IMR-90 (cell line): ENCODE measurements around the gene MTHFSD. TPM values are rescaled to one million over a fixed set of nuclear protein-coding genes. Genes with fewer than 3 reads are reported as not detected.

Source experiments
- ATAC-seq: fragments of 200-7000 bp; cut with Tn5 transposase; 2 replicates; pipeline ENCODE4 v1.9.1; 2020; ENCODE audit warnings: low read depth, mild to moderate bottlenecking, moderate library complexity
- BruUV-seq: library from RNA; stranded (reverse); fragments of 400-500 nt; replicated peaks from 2 replicates; lab custom pipeline; 2021; lab: Mats Ljungman, UMichigan
- CTCF ChIA-PET: fragments of 300-600 bp; formaldehyde crosslinking; extraction: SDS; loops from one replicate; lab custom pipeline; 2021; ENCODE audit warnings: antibody characterized with exemption; lab: Yijun Ruan, JAX
- POLR2A ChIA-PET: fragments of 300-600 bp; sonication (Branson Sonifier 250); formaldehyde crosslinking; loops from one replicate; lab custom pipeline; 2022; ENCODE audit warnings: antibody characterized with exemption; ENCODE audit not compliant: unreplicated experiment; lab: Charles Lee
- DNase-seq: peaks from one replicate; pipeline ENCODE4 v3.0.0; 2013
- H2AFZ ChIP-seq: replicated peaks from 2 replicates; pipeline ENCODE3; 2013; ENCODE audit warnings: low read length, mild to moderate bottlenecking; ENCODE audit not compliant: poor library complexity
- H2AK5ac ChIP-seq: 2 replicates; pipeline ENCODE4 v1.6.1; 2013; ENCODE audit warnings: low read depth, low read length, inconsistent platforms
- H2AK9ac ChIP-seq: replicated peaks from 2 replicates; pipeline ENCODE3; 2013; ENCODE audit warnings: mild to moderate bottlenecking, low read depth, low read length, moderate library complexity; ENCODE audit not compliant: poor library complexity
- H2BK120ac ChIP-seq: 2 replicates; pipeline ENCODE4 v1.6.1; 2013; ENCODE audit warnings: low read depth, low read length, inconsistent platforms
- H2BK15ac ChIP-seq: 3 replicates; pipeline ENCODE4 v1.6.1; 2013; ENCODE audit warnings: low read depth, low read length, inconsistent platforms
- H2BK20ac ChIP-seq: 2 replicates; pipeline ENCODE4 v1.6.1; 2013; ENCODE audit warnings: low read depth, mild to moderate bottlenecking, inconsistent platforms, low read length, moderate library complexity
- H2BK5ac ChIP-seq: 2 replicates; pipeline ENCODE4 v1.6.1; 2013; ENCODE audit warnings: mild to moderate bottlenecking, low read depth, low read length, inconsistent platforms; ENCODE audit not compliant: poor library complexity, severe bottlenecking
- H3K14ac ChIP-seq: replicated peaks from 2 replicates; pipeline ENCODE4 v1.6.1; 2013; ENCODE audit warnings: low read depth, low read length, inconsistent platforms
- H3K18ac ChIP-seq: 2 replicates; pipeline ENCODE4 v1.6.1; 2013; ENCODE audit warnings: low read depth, low read length, control low read depth
- H3K23ac ChIP-seq: 2 replicates; pipeline ENCODE4 v1.6.1; 2013; ENCODE audit warnings: low read depth, low read length, inconsistent platforms
- H3K27ac ChIP-seq: 2 replicates; pipeline ENCODE4 v1.5.1; 2013; ENCODE audit warnings: mild to moderate bottlenecking, control low read depth, low read length; ENCODE audit not compliant: insufficient read depth
- H3K27me3 ChIP-seq: 2 replicates; pipeline ENCODE4 v1.6.1; 2013; ENCODE audit warnings: low read length; ENCODE audit not compliant: control insufficient read depth, insufficient read depth
- H3K36me3 ChIP-seq: 2 replicates; pipeline ENCODE4 v1.6.1; 2013; ENCODE audit warnings: low read length, mixed read lengths; ENCODE audit not compliant: control insufficient read depth, insufficient read depth
- H3K4ac ChIP-seq: 2 replicates; pipeline ENCODE4 v1.6.1; 2013; ENCODE audit warnings: low read depth, low read length, inconsistent platforms
- H3K4me1 ChIP-seq: 2 replicates; pipeline ENCODE4 v1.6.1; 2013; ENCODE audit warnings: low read length, mixed read lengths; ENCODE audit not compliant: control insufficient read depth, insufficient read depth
- H3K4me2 ChIP-seq: 2 replicates; pipeline ENCODE4 v1.6.1; 2013; ENCODE audit warnings: low read depth, mild to moderate bottlenecking, control low read depth, low read length, moderate library complexity
- H3K4me3 ChIP-seq: 2 replicates; pipeline ENCODE4 v1.5.1; 2013; ENCODE audit warnings: low read depth, mild to moderate bottlenecking, control low read depth, low read length, moderate library complexity; ENCODE audit not compliant: insufficient read depth
- H3K56ac ChIP-seq: 2 replicates; pipeline ENCODE4 v1.6.1; 2013; ENCODE audit warnings: low read length, inconsistent platforms; ENCODE audit not compliant: insufficient read depth; ENCODE audit errors: extremely low read depth
- H3K79me1 ChIP-seq, 2 experiments: 2 replicates each; pipeline ENCODE4 v1.6.1; 2013; ENCODE audit warnings: low read length in 2 of 2, inconsistent platforms in 1 of 2, low read depth in 1 of 2
- H3K9ac ChIP-seq: 2 replicates; pipeline ENCODE4 v1.6.1; 2013; ENCODE audit warnings: low read depth, low read length, control low read depth
- H3K9me1 ChIP-seq: 2 replicates; pipeline ENCODE4 v1.6.1; 2013; ENCODE audit warnings: low read length, inconsistent platforms; ENCODE audit not compliant: insufficient read depth
- H3K9me3 ChIP-seq: 2 replicates; pipeline ENCODE4 v1.6.1; 2013; ENCODE audit warnings: low read length; ENCODE audit not compliant: control insufficient read depth, insufficient read depth
- H4K20me1 ChIP-seq: 2 replicates; pipeline ENCODE4 v1.6.1; 2013; ENCODE audit warnings: low read length, inconsistent platforms; ENCODE audit not compliant: insufficient read depth
- H4K5ac ChIP-seq: 2 replicates; pipeline ENCODE4 v1.6.1; 2013; ENCODE audit warnings: mild to moderate bottlenecking, low read depth, low read length, control low read depth
- H4K8ac ChIP-seq, 2 experiments: 2 replicates each; pipeline ENCODE4 v1.6.1; 2013; ENCODE audit warnings: low read depth in 2 of 2, low read length in 2 of 2, control low read depth in 1 of 2, inconsistent platforms in 1 of 2
- H4K91ac ChIP-seq: 2 replicates; pipeline ENCODE4 v1.6.1; 2013; ENCODE audit warnings: low read depth, low read length, inconsistent platforms; ENCODE audit not compliant: insufficient read depth
- MAFK ChIP-seq: IDR thresholded peaks from 2 replicates; pipeline ENCODE4 v1.6.1; 2012; ENCODE audit warnings: low read depth, low read length, improper control_type of control experiment
- MXI1 ChIP-seq: IDR thresholded peaks from 2 replicates; pipeline ENCODE4 v1.6.1; 2012; ENCODE audit warnings: low read depth, mild to moderate bottlenecking, low read length, moderate library complexity, borderline replicate concordance
- POLR2A ChIP-seq: IDR thresholded peaks from 2 replicates; pipeline ENCODE4 v1.6.1; 2012; ENCODE audit warnings: mild to moderate bottlenecking, low read depth, low read length
- RCOR1 ChIP-seq: IDR thresholded peaks from 2 replicates; pipeline ENCODE4 v1.6.1; 2012; ENCODE audit warnings: mild to moderate bottlenecking, low read length, improper control_type of control experiment; ENCODE audit not compliant: insufficient replicate concordance
- RFX5 ChIP-seq: IDR thresholded peaks from 2 replicates; pipeline ENCODE4 v1.8.0; 2012; ENCODE audit warnings: low read depth, mild to moderate bottlenecking, low read length, moderate library complexity
- whole genome bisulfite sequencing, 2 experiments: methylation state at CpG; one replicate each; pipeline versions ENCODE4 v1.1.5 to v1.1.7; 2013; ENCODE audit warnings: missing lambda C conversion rate in 2 of 2; ENCODE audit not compliant: insufficient read length in 1 of 2; ENCODE audit errors: extremely low coverage in 2 of 2; 5-methylcytosine and 5-hydroxymethylcytosine counted together
- dilution Hi-C: fragments of 300-500 bp; cut with HindIII; formaldehyde crosslinking; loops from one replicate; pipeline ENCODE4 v1.14.3; 2018; ENCODE audit warnings: low sequenced_read_pairs; ENCODE audit not compliant: unreplicated experiment
- in situ Hi-C: fragments of 300-500 bp; cut with MboI; formaldehyde crosslinking; loops from 3 replicates; pipeline ENCODE4 v1.14.3; 2019; ENCODE audit warnings: low sequenced_read_pairs, inconsistent platforms, mixed read lengths
- intact Hi-C: fragments of 100-400 bp; cut with micrococcal nuclease; formaldehyde crosslinking; loops from 2 replicates; pipeline ENCODE4 v1.10.0; 2022
- polyA plus RNA-seq, 3 experiments: library from polyadenylated mRNA; depleted of rRNA; stranded (reverse); fragments of >200 nt; gene quantifications; 2 replicates each; pipeline ENCODE4 v1.2.3, GENCODE V29; 2012; ENCODE audit warnings: low replicate concordance in 1 of 3
- total RNA-seq: library from RNA; depleted of rRNA; stranded (reverse); fragments of >200 nt; gene quantifications from 2 replicates; pipeline ENCODE4 v1.2.3, GENCODE V29; 2012

MTHFSD gene
- total and polyA plus RNA-seq, 2 of the 4 experiments (the other 2 are of a cell fraction), result 8.2 to 16.8 TPM

DNA sequence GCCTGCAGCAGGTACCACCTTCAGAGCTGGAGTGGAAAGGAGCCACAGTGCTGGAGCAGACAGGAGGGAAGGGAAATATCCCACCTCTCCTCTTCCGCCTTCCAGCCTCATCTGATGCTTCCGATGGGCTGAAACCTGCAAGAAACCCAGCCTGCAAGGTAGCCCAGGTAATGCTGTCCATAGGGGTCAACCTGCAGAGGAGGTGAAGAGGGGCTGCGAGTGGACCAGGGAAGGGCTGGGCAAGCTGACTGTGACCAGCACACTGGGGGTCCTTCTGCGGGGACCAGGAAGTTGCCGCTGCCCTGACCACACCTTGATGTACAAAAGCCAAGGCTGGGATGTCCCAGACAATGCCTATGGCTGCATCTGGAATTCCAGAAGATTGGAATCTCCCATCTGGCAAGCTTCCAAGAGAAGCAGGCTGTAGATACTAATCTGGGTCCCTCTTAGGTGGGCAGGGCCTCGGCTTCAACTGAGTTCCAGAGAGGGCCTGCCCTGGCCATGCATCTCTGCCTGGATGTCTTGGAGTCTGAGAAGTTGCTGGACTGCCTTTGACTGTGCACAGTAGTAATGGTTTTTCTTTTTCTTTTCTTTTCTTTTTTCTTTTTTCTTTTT lies 29.1 kb upstream of the MTHFSD start:
- TF ChIP-seq POLR2A (0 out of 2 replicates have a peak, but pooled peaks have one; percentile 11), RCOR1 (no peak), MAFK (no peak), MXI1 (no peak), RFX5 (no peak)

More for the DNA sequence above, 29.1 kb upstream of the MTHFSD start:
- 82% methylated on average over 3 of the region's 6 CpGs; no CpG with 5 or more reads in 1 of the 2 experiments for WGBS, 2 experiments
- Histone ChIP-seq H3K23ac (peak overlapping the region; percentile 48), H2BK120ac (peak overlapping the region; percentile 47), H3K14ac (peak overlapping the region; percentile 72), H3K9me3 (no peaks in the 10 kb centered on the region), H3K27me3 (no peaks in the 10 kb centered on the region), H3K56ac (no peak overlapping the region), H4K5ac (no peak overlapping the region), H3K4me3 (no peak overlapping the region), H3K27ac (no peak overlapping the region), H2BK15ac (peak overlapping the region; percentile 35; the same call in 1 of the 3 replicates), H3K9ac (no peak overlapping the region), H3K18ac (no peak overlapping the region), H3K9me1 (peaks cover 35% of the 10 kb centered on the region), H3K4me1 (peaks cover 31% of the 10 kb centered on the region), H2AK5ac (peak overlapping the region; percentile 86), H4K91ac (peak overlapping the region; percentile 64), H2AK9ac (peak overlapping the region; percentile 59), H4K20me1 (peaks cover 3% of the 10 kb centered on the region; the same call in 1 of the 2 replicates), H4K8ac (peak overlapping the region; percentile 12 to 58; a peak in 3 of 4 replicates), H2BK5ac (peak overlapping the region; percentile 96), H2AFZ (no peak overlapping the region), H2BK20ac (peak overlapping the region; percentile 35; the same call in 1 of the 2 replicates), H3K79me1 (peaks cover 31 to 53% of the 10 kb centered on the region in 2 experiments), H3K36me3 (peaks cover 3% of the 10 kb centered on the region; the same call in 1 of the 2 replicates), H3K4ac (peak overlapping the region; percentile 77), H3K4me2 (no peak overlapping the region)
- CTCF ChIA-PET, result no interaction called here
- DNase-seq, result no peak
- intact Hi-C loops (no loop called here), dilution Hi-C loops (no loop called here), in situ Hi-C loops (loop anchor here (10.0 kb wide), 1 partner anchor 171 kb away; no protein-coding TSS in a partner anchor)
- no TSS peak for BruUV-seq
- POLR2A ChIA-PET, result no interaction called here
- no peak for ATAC-seq
